Tibial artery (tissue), 4 donors: ENCODE results near the gene RTKN2.

ENCODE experiments used
- DNase-seq, 2 donors: peaks; one replicate each; pipeline ENCODE4 v3.0.0-alpha.2; 2019
- H3K27ac ChIP-seq, 2 donors: fragments of 200-600 bp; sonication (generic) in 1 of 2; 1 replicate in 1 of 2; 2 replicates in 1 of 2; pipeline ENCODE4 v1.5.1; 2018 to 2019; ENCODE audit warnings: mild to moderate bottlenecking in 1 of 2
- H3K27me3 ChIP-seq, 2 donors: fragments of 200-600 bp; sonication (generic) in 1 of 2; one replicate each; pipeline versions ENCODE4 v1.5.1 to v1.6.0; 2016 to 2019
- H3K36me3 ChIP-seq, 3 donors: fragments of 200-600 bp; sonication (generic) in 2 of 3; one replicate each; pipeline ENCODE4 v1.5.1; 2016 to 2019; ENCODE audit warnings: mild to moderate bottlenecking in 2 of 3
- H3K4me1 ChIP-seq, 4 donors: fragments of 200-600 bp; sonication (generic) in 2 of 4; 1 replicate in 3 of 4; 2 replicates in 1 of 4; pipeline ENCODE4 v1.5.1; 2016 to 2019
- H3K4me3 ChIP-seq, 2 donors: fragments of 200-600 bp; sonication (generic) in 1 of 2; 1 replicate in 1 of 2; 2 replicates in 1 of 2; pipeline ENCODE4 v1.5.1; 2018 to 2019; ENCODE audit warnings: mild to moderate bottlenecking in 2 of 2
- H3K9me3 ChIP-seq, 3 donors: fragments of 200-600 bp; sonication (generic) in 1 of 3; one replicate each; pipeline ENCODE4 v1.5.1; 2016 to 2019
- CTCF ChIP-seq, 2 experiments: fragments of 200-600 bp in 1 of 2; fragments of 450-650 bp in 1 of 2; IDR thresholded peaks; one replicate each; pipeline ENCODE4 v1.5.1; 2017 to 2019; ENCODE audit warnings: antibody characterized with exemption in 2 of 2, mild to moderate bottlenecking in 1 of 2, moderate library complexity in 1 of 2
- intact Hi-C: fragments of 100-400 bp; cut with DNase I; formaldehyde crosslinking; loops from one replicate; pipeline ENCODE4 v1.15.0; 2023; ENCODE audit warnings: low total_unique reads

Gene RTKN2

GRCh38 chr10:62238880-62239279 is 29.8 kb downstream of the RTKN2 start:
- no peak overlapping the region for H3K27ac ChIP-seq
- no peaks in the 10 kb centered on the region for H3K9me3 ChIP-seq
- no peaks in the 10 kb centered on the region for H3K27me3 ChIP-seq
- DNase-seq, result no peak
- H3K4me3 ChIP-seq, result no peak overlapping the region
- no peak for TF ChIP-seq CTCF (IDR thresholded peaks at IDR 0.05)
- peaks cover 0 to 38% (median 7%) of the 10 kb centered on the region in 4 donors for H3K4me1 ChIP-seq
- no peaks in the 10 kb centered on the region for H3K36me3 ChIP-seq
- intact Hi-C loops, result loop anchor here (5.0 kb wide), 1 partner anchor 202 kb away; no protein-coding TSS in a partner anchor

DNA sequence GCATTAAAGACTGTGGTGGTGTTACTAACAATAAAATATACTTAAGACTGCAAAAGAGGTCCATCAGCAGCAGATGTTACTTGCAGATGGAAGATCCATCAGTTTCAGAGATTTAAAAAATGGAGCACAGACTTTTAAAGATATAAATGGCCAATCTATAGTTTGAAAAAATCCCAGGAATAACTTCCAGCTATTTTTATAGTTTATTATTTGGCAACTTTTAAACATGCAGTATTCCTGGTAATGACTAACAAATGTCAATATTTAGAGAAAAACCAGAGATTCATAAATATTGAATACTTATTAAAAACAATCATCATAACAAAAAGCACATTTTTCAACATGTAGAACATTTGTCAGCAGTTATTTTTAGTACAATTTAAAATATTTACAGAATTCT is 30.7 kb downstream of the RTKN2 start:
- H3K36me3 ChIP-seq, result no peaks in the 10 kb centered on the region
- no peak for TF ChIP-seq CTCF (IDR thresholded peaks at IDR 0.05)
- DNase-seq, result no peak
- H3K27me3 ChIP-seq, result no peaks in the 10 kb centered on the region
- no peaks in the 10 kb centered on the region for H3K9me3 ChIP-seq
- H3K4me1 ChIP-seq, result peaks cover 0 to 40% (median 5%) of the 10 kb centered on the region in 4 donors
- H3K4me3 ChIP-seq, result no peak overlapping the region
- no peak overlapping the region for H3K27ac ChIP-seq
- intact Hi-C loops, result loop anchor here (5.0 kb wide), 1 partner anchor 201 kb away; no protein-coding TSS in a partner anchor

DNA sequence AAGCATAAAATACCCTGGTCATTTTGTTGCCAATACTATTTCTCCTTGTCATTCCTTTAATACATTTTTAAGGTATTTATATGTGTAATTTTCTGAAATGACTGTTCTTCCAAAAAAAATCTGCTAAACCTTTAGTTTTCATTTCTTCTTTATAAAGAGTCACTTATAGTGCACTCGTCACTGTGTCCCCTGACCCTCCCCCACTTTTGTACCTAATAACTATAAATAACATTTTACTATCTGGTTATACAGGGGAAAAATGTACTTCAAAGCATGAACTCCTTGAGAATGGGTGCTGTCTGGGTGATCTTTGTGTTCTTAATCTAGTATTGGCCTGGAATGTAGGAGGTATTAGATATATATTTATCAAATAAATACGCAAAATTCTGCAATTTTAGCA is 31.1 kb downstream of the RTKN2 start:
- TF ChIP-seq CTCF (IDR thresholded peaks at IDR 0.05), result no peak
- no peak for DNase-seq
- H3K27ac ChIP-seq, result no peak overlapping the region

DNA sequence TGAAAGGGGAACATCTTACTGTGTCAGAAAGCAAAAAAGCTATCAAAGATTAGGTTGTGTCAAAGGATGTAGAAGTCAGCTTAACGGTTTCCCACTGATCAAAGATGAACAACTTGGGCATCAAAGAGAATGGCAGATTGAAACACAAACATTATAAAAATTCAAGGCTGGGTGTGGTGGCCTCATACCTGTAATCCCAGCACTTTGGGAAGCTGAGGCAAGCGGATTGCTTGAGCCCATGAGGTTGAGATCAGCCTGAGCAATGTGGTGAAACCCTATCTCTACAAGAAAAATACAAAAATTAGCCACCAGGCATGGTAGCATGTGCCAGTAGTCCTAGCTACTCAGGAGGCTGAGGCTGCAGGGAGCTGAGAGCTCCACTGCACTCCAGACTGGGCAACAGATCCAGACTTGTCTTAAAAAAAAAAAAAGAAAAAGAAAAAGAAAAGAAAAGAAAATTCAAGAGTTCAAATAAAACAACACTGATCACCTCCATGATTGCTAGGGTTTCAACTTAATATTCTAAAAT is 34.5 kb downstream of the RTKN2 start:
- no peak for TF ChIP-seq CTCF (IDR thresholded peaks at IDR 0.05)
- Histone ChIP-seq H3K27me3 (no peaks in the 10 kb centered on the region), H3K4me3 (no peak overlapping the region), H3K27ac (peak overlapping the region in 1 of 2 donors; percentile 4), H3K4me1 (peaks cover 0 to 60% (median 11%) of the 10 kb centered on the region in 4 donors), H3K36me3 (no peaks in the 10 kb centered on the region), H3K9me3 (no peaks in the 10 kb centered on the region)
- intact Hi-C loops, result no loop called here
- no peak for DNase-seq

More for the DNA sequence above, 31.1 kb downstream of the RTKN2 start:
- Histone ChIP-seq H3K27me3 (no peaks in the 10 kb centered on the region), H3K4me1 (peaks cover 0 to 45% (median 5%) of the 10 kb centered on the region in 4 donors), H3K4me3 (no peak overlapping the region), H3K9me3 (no peaks in the 10 kb centered on the region), H3K36me3 (no peaks in the 10 kb centered on the region)
- intact Hi-C loops, result loop anchor here (5.0 kb wide), 1 partner anchor 200 kb away; no protein-coding TSS in a partner anchor

DNA sequence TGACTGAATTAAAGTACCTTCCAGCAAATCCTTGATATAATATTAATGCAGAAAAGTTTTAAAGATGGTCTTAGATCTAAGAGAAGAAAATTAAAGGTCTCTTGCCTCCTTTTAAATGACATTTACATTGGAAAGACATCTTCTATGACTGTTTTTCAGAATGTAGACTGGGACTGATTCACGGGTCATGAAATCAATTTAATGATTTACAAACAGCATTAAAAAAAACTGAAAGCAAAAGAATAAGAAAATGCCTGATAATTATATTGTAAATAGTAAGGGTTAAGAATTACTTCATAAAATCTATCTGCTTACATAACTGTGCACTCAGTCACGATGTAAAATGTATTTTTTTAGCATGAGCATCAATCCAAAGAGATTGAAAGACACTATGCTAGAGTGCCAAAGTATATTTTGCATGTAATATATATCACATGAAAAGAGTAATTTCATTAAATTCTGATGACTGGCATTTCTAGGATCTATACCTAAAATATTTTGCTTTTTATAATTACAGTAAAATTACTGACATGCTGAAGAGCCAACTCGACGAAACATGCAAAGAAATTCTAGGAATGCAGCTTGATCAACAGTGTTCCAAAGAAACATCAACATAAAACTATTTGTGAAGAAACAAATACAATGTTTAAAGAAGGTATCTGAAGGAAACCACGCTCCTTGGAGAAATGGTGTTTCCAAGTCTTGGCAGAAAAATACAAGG is 35.1 kb downstream of the RTKN2 start:
- no peak for TF ChIP-seq CTCF (IDR thresholded peaks at IDR 0.05)
- Histone ChIP-seq H3K4me3 (no peak overlapping the region), H3K4me1 (peaks cover 0 to 60% (median 11%) of the 10 kb centered on the region in 4 donors), H3K36me3 (no peaks in the 10 kb centered on the region), H3K27me3 (no peaks in the 10 kb centered on the region), H3K9me3 (no peaks in the 10 kb centered on the region), H3K27ac (no peak overlapping the region)
- no peak for DNase-seq
- intact Hi-C loops, result no loop called here
